ENCODE results near the gene XKR8. TPM values are rescaled to one million over a fixed set of nuclear protein-coding genes. Genes with fewer than 3 reads are reported as not detected.
A peak's percentile ranks its signal among the peaks of the same experiment; 100 is the strongest.

XKR8 gene
- polyA plus RNA-seq, 1 donor from 2014 or later: not detected

DNA sequence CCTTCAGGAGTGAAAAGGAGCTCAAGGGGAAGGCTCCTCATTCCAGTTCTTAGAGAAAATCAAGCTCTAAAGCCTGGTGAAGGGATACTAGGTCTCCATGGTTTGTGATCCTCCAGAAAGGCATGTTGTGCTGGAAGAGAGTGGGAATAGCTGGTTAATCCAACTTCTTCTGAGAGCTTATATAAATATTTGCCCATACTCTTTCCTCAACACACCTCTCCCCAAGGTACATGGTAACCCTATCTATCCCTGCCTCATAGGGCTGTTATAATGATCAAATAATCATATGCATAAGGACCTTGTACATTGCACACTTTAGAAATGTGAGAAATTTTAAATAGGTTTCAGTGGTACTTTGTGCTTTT lies 14.6 kb downstream of the XKR8 start:
- no peaks in the 10 kb centered on the region for H4K20me1 ChIP-seq (ENCODE audit: insufficient read depth)
- no peak overlapping the region for H2AFZ ChIP-seq (ENCODE audit: low read depth, low read length)
- TF ChIP-seq CTCF (IDR thresholded peaks at IDR 0.05; ENCODE audit: poor library complexity, severe bottlenecking) (no peak), TAF1 (IDR thresholded peaks at IDR 0.05; ENCODE audit: low read depth) (no peak)
- no peaks in the 10 kb centered on the region for H3K9me3 ChIP-seq (ENCODE audit: low read length)
- H3K27me3 ChIP-seq (ENCODE audit: insufficient read depth, low read depth, low read length): no peaks in the 10 kb centered on the region
- no peak overlapping the region for H3K9ac ChIP-seq (ENCODE audit: low read length)
- no peaks in the 10 kb centered on the region for H3K9me2 ChIP-seq (ENCODE audit: insufficient read depth, low read length)
- H3K4me2 ChIP-seq (ENCODE audit: low read length): no peak overlapping the region
- no peaks in the 10 kb centered on the region for H3F3A ChIP-seq (ENCODE audit: insufficient read depth, low read length, poor library complexity, severe bottlenecking)
- no peaks in the 10 kb centered on the region for H3K36me3 ChIP-seq (ENCODE audit: insufficient read depth, low read length)
- H3K27ac ChIP-seq (ENCODE audit: low read length): no peak overlapping the region
- no peaks in the 10 kb centered on the region for H3K79me2 ChIP-seq (replicated peaks; ENCODE audit: insufficient read depth, low read length)
- H3K4me3 ChIP-seq (ENCODE audit: low read length): no peak overlapping the region

GRCh38 chr1:27979151-27979858 lies 19.5 kb downstream of the XKR8 start:
- no peak overlapping the region for H3K27ac ChIP-seq (ENCODE audit: low read length)
- TF ChIP-seq MXI1 (conservative IDR thresholded peaks at IDR 0.05; ENCODE audit: poor library complexity, severe bottlenecking) (no peak), RAD21 (conservative IDR thresholded peaks at IDR 0.05) (peak; percentile 69), SMC3 (conservative IDR thresholded peaks at IDR 0.05; ENCODE audit: poor library complexity) (peak; percentile 70), CTCF (IDR thresholded peaks at IDR 0.05; ENCODE audit: poor library complexity, severe bottlenecking) (peak; percentile 69)

GRCh38 chr1:27979859-27980201 lies 20.1 kb downstream of the XKR8 start:
- Histone ChIP-seq H2AFZ (ENCODE audit: low read depth, low read length) (no peak overlapping the region), H3K9me3 (ENCODE audit: low read length) (no peaks in the 10 kb centered on the region), H3K9ac (ENCODE audit: low read length) (no peak overlapping the region), H3K36me3 (ENCODE audit: insufficient read depth, low read length) (no peaks in the 10 kb centered on the region), H3F3A (ENCODE audit: insufficient read depth, low read length, poor library complexity, severe bottlenecking) (no peaks in the 10 kb centered on the region), H3K27me3 (ENCODE audit: insufficient read depth, low read depth, low read length) (no peaks in the 10 kb centered on the region), H4K20me1 (ENCODE audit: insufficient read depth) (no peaks in the 10 kb centered on the region), H3K9me2 (ENCODE audit: insufficient read depth, low read length) (no peaks in the 10 kb centered on the region), H3K27ac (ENCODE audit: low read length) (no peak overlapping the region), H3K79me2 (replicated peaks; ENCODE audit: insufficient read depth, low read length) (no peaks in the 10 kb centered on the region), H3K4me3 (ENCODE audit: low read length) (no peak overlapping the region), H3K4me2 (ENCODE audit: low read length) (no peak overlapping the region)
- TF ChIP-seq EP300 (conservative IDR thresholded peaks at IDR 0.05; ENCODE audit: poor library complexity, severe bottlenecking) (no peak), CTCF (IDR thresholded peaks at IDR 0.05; ENCODE audit: poor library complexity, severe bottlenecking) (peak; percentile 35)

More at GRCh38 chr1:27979151-27979858, 19.5 kb downstream of the XKR8 start:
- H3K27me3 ChIP-seq (ENCODE audit: insufficient read depth, low read depth, low read length): no peaks in the 10 kb centered on the region
- no peaks in the 10 kb centered on the region for H3K9me2 ChIP-seq (ENCODE audit: insufficient read depth, low read length)
- H2AFZ ChIP-seq (ENCODE audit: low read depth, low read length): no peak overlapping the region
- no peaks in the 10 kb centered on the region for H4K20me1 ChIP-seq (ENCODE audit: insufficient read depth)
- H3K9me3 ChIP-seq (ENCODE audit: low read length): no peaks in the 10 kb centered on the region
- no peaks in the 10 kb centered on the region for H3K79me2 ChIP-seq (replicated peaks; ENCODE audit: insufficient read depth, low read length)
- no peak overlapping the region for H3K4me3 ChIP-seq (ENCODE audit: low read length)
- H3K4me2 ChIP-seq (ENCODE audit: low read length): no peak overlapping the region
- no peak overlapping the region for H3K9ac ChIP-seq (ENCODE audit: low read length)
- H3K36me3 ChIP-seq (ENCODE audit: insufficient read depth, low read length): no peaks in the 10 kb centered on the region
- no peaks in the 10 kb centered on the region for H3F3A ChIP-seq (ENCODE audit: insufficient read depth, low read length, poor library complexity, severe bottlenecking)
